ENCODE measurements around the gene RUNDC1. TPM values are rescaled to one million over a fixed set of nuclear protein-coding genes. Genes with fewer than 3 reads are reported as not detected.

The RUNDC1 gene
- total and polyA plus RNA-seq, 2 of the 8 experiments (the other 6 are each of a cell fraction or from before 2014, with no cell fraction given): 7.9 to 11.9 TPM

- TF ChIP-seq CTBP2 (IDR thresholded peaks at IDR 0.05; ENCODE audit: borderline replicate concordance, insufficient read depth, insufficient read length, low read length) (no peak), KDM1A (IDR thresholded peaks at IDR 0.05; ENCODE audit: borderline replicate concordance, low read length) (no peak), SRF (IDR thresholded peaks at IDR 0.05; ENCODE audit: low read depth, low read length) (no peak), ATF2 (IDR thresholded peaks at IDR 0.05; ENCODE audit: low read length) (no peak), E2F6 (IDR thresholded peaks at IDR 0.05) (no peak), ASH2L (IDR thresholded peaks at IDR 0.05; ENCODE audit: low read length) (no peak), CEBPB (IDR thresholded peaks at IDR 0.05; ENCODE audit: low read depth, low read length) (no peak), TAF7 (optimal IDR thresholded peaks at IDR 0.05; ENCODE audit: borderline replicate concordance, low read depth, low read length) (no peak), RXRA (IDR thresholded peaks at IDR 0.05; ENCODE audit: insufficient read depth, low read depth, low read length) (no peak), CHD2 (IDR thresholded peaks at IDR 0.05; ENCODE audit: low read length) (no peak)
Observed at GRCh38 chr17:43039646-43040045, 59.3 kb downstream of the RUNDC1 start (continued).
